IPS-15b (cell line): Measurements from ENCODE around the gene RPLP2.

Source experiments
- H3K27me3 ChIP-seq: one replicate; pipeline ENCODE4 v1.6.1; 2013; ENCODE audit warnings: low read length; ENCODE audit not compliant: control insufficient read depth, insufficient read depth
- H3K36me3 ChIP-seq: one replicate; pipeline ENCODE4 v1.6.1; 2013; ENCODE audit warnings: low read length; ENCODE audit not compliant: control insufficient read depth, insufficient read depth
- H3K4me1 ChIP-seq: one replicate; pipeline ENCODE4 v1.6.1; 2013; ENCODE audit warnings: mild to moderate bottlenecking, low read length; ENCODE audit not compliant: control insufficient read depth, insufficient read depth
- H3K4me3 ChIP-seq: one replicate; pipeline ENCODE4 v1.5.1; 2013; ENCODE audit warnings: low read depth, low read length
- H3K9ac ChIP-seq: one replicate; pipeline ENCODE4 v1.6.1; 2013; ENCODE audit warnings: low read depth, mild to moderate bottlenecking, low read length
- H3K9me3 ChIP-seq: one replicate; pipeline ENCODE4 v1.6.1; 2013; ENCODE audit warnings: mild to moderate bottlenecking, low read length; ENCODE audit not compliant: control insufficient read depth, insufficient read depth

Gene RPLP2

DNA sequence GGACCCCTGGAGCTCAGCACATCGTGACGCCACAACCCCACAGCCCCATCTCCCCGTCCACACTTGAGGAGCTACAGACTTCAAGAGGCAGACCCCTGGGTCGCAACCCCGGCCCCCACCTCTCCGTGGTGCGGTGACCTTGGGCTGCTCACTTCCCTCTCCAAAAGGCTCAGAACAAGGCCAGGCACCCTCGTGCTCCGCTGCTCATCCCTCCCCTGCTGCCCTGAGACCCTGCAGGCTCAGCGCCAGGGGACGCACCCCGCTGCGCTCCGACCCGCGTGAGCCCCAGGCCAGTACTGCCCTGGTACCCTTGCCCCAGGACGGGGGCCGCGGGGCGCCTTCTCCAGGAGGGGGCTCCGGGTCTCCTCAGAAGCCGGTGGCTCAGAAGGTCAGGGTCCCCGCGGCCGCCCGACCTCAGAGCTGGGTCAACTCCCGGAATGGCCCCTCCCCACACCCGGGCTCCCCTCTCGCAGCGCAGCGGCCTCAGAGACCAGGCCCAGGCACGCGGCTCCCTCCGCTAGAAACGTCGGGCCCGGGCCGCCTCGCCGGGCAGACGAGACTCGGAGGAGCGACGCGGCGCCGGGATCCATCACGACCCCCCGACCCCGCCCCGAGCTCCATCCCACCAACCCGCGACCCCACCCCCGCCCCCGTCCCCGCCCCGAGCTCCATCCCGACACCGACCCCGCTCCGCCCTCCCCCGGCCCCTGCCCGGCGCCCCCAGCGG, 33.0 kb upstream of the RPLP2 start:
- H3K4me1 ChIP-seq, result no peaks in the 10 kb centered on the region
- H3K36me3 ChIP-seq, result peaks cover 21% of the 10 kb centered on the region
- peak overlapping the region; percentile 86 for H3K4me3 ChIP-seq
- no peaks in the 10 kb centered on the region for H3K9me3 ChIP-seq
- peak overlapping the region; percentile 65 for H3K9ac ChIP-seq
- no peaks in the 10 kb centered on the region for H3K27me3 ChIP-seq

DNA sequence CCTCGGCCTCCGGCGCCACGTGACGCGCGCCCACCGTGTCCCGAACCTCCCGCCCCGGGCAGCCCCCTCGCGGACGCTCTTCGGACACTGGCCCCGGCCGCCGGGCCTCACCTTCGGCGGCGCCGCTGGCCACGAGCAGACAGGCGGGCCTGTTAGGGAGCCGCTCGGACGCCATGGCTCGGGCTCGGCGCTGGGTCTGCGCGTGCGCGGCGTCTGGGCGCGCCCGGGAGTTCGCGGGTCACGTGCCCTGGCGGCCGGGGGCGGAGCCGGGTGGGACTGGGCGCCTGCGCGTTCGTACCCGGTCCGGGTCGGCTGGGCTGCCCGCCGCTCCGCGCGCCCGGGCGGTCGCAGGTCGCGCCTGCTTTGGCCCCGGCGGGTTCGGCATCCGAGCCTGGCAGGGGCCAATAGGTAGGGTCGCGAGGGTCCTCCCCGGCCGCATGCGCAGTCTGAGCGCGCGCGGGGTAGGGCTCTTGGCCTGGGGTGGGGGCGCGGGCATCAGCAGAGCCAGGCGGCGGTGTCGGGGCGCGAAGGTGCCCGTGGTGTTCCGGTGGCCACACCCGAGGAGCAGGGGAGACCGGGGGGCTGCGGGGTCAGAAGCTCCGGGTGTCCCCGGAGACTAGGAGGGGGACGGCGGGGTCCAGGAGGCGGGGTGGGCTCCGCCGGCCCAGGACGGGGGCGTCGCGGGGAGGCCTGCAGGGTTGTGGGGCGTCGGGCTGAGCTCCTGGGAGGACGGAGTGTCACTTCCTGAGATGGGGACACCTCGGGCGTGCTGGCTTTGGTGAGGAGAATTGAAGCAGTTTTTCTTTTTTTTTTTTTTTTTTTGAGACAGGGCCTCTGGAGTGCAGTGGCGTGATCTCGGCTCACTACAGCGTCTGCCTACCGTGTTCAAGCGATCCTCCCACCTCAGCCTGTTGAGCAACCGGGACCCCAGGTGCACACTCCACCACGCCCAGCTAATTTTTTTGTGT, 32.2 kb upstream of the RPLP2 start, which contains the start of gene GATD1:
Gene GATD1, minus strand, starts transcription at position 200 of the 968 bp plus-strand sequence. Its CDS starts 25 bp downstream, at position 175.
- Histone ChIP-seq H3K27me3 (no peaks in the 10 kb centered on the region), H3K9ac (peak within 1 kb of the TSS; percentile 65), H3K9me3 (no peaks in the 10 kb centered on the region), H3K4me3 (peak within 1 kb of the TSS; percentile 86), H3K36me3 (peaks cover 18% of the 10 kb centered on the region), H3K4me1 (no peaks in the 10 kb centered on the region)

DNA sequence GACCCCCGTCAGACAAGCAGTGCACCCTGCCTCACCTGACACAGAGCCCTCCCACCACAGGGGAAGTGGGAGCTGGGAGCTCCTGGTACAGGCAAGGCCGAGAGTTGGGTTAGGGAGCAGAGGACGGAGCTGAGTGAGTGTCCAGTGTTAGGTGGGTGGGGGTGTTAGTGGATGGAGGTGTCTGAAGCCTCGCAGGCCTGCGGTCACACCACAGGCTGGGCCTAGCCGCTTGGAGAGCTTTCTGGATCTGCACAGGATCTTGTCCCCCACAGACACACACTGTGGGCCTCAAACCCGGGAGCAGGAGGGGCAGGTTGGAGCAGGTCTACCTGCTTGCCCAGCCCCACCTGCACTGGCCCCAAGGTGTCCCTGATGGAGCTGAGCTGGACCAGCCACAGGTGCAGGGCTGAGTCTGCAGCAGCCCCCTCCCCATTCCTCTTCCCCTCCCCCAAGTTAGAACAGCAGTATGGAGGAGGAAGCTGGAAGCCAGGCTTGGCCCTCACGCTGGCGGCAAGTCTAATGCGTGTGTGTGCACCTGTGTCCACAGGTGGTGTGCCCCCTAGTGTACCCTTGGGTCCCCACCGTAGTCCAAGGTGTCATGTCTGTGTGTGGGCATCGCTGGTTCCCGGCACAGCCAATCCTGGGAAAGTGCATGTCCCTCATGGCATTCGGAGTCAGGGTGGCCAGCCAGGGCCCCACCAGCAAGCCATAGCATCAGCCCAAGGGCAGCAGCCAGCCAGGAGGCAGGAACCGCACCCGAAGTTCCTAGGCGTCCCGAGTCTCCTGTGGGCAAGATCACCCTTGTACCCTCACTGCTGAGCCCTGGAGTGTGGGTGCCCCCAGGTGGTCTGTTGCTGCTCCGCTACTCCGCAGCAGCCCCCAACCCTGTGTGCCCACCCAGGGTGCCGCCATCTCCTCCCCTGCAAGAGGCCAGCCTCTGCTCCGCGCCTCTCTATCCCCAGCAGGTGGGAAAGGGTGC, 30.5 kb upstream of the RPLP2 start:
- peaks cover 9% of the 10 kb centered on the region for H3K4me1 ChIP-seq
- H3K9ac ChIP-seq, result no peak overlapping the region
- H3K4me3 ChIP-seq, result no peak overlapping the region
- no peaks in the 10 kb centered on the region for H3K9me3 ChIP-seq
- no peaks in the 10 kb centered on the region for H3K27me3 ChIP-seq
- peaks cover 8% of the 10 kb centered on the region for H3K36me3 ChIP-seq

DNA sequence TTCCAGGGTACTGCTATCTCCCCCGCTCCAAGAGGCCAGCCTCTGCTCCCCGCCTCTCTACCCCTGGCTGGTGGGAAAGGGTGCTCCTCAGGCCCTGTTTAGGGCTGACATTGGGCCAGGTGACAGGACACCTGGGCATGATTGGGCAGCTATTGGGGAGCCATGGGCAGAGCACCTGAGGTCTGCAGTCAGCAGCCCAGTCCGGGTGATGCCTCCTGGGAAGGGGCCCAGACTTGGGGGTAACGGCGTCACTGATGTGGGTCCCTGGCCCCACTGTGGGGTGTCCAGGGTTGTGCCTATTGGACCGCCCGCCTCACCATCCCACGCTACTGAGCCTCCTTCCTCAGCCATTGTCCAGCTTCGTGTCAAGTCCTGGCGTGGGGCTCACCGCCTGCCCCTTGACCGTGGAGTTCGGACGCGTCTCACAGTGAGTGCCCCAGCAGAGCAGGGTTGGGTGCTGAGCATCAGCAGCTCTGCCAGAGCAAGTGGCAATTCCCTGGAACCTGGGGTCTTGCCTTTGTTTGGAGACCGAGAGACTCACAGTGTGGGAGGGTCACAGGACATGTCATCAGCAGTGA, 29.7 kb upstream of the RPLP2 start:
- Histone ChIP-seq H3K27me3 (no peaks in the 10 kb centered on the region), H3K9me3 (no peaks in the 10 kb centered on the region), H3K36me3 (peaks cover 8% of the 10 kb centered on the region), H3K4me3 (no peak overlapping the region), H3K4me1 (peaks cover 9% of the 10 kb centered on the region), H3K9ac (no peak overlapping the region)

DNA sequence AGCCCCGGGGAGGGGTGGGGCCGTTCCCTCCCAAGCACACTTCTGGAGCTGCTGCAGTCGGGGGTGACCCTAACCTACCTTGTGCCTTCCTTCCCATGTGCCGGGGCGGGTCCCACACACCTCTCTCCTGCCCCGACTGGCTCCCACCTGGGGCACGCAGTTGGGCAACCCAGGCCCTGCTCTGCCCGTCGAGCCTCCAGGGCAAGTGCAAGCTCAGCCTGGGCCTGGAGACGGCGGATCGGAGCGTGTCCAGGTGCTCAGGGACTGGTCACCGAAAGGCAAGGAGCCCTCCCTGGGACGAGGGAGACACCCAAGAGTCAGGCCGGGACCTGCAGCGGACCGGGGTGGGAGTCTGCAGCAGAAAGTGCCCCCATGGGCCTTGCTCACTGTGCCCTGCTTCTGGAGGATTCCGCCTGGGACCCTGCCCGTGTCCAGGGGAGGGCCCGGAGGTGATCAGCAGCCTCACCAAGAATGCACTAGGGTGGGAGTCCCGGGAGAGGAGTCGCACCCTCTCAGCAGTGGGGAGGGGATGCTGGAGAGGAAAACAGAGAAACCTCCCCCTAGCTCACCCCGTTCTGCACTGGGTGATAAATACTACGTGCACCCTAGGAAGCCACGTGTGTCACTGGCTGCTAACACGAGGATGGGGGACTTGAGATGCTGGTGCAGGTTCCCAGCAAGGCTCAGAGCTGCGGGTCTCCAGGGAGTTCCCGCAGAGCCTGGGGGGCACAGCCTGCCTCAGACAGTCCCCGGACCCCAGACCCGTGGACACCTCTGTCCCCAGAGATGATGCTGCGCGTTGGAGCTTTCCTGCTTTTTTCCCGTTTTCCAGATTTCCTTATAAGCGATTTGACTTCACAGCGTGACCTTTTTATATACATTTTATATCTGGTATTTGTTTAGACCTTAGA, 27.2 kb upstream of the RPLP2 start:
- Histone ChIP-seq H3K27me3 (no peaks in the 10 kb centered on the region), H3K36me3 (peaks cover 6% of the 10 kb centered on the region), H3K4me3 (no peak overlapping the region), H3K9ac (peak overlapping the region; percentile 37), H3K4me1 (peaks cover 9% of the 10 kb centered on the region), H3K9me3 (no peaks in the 10 kb centered on the region)

DNA sequence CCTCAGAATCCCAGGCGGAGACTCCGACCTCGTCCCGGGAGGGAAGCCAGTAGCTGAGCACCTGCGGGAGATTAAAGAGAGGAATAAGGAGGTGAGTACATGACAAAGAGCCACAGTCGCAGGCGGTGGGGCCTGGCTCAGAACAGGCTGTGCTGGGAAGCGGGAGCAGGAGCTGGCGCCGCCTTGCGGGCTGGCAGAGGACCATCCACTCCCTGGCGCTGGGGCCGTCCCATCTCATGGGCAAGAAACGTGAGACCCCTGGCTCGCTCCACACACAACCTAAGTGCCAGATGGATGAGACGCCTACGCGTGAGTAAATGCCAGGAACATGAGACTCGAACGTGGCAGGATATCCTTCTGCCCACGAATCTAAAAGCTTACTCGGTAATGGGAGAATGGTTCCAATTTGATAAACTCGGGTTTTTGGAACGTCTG, 26.2 kb upstream of the RPLP2 start:
- H3K36me3 ChIP-seq, result peaks cover 6% of the 10 kb centered on the region
- H3K9ac ChIP-seq, result no peak overlapping the region
- H3K4me3 ChIP-seq, result peak overlapping the region; percentile 13
- H3K4me1 ChIP-seq, result peaks cover 9% of the 10 kb centered on the region
- H3K9me3 ChIP-seq, result no peaks in the 10 kb centered on the region
- no peaks in the 10 kb centered on the region for H3K27me3 ChIP-seq

DNA sequence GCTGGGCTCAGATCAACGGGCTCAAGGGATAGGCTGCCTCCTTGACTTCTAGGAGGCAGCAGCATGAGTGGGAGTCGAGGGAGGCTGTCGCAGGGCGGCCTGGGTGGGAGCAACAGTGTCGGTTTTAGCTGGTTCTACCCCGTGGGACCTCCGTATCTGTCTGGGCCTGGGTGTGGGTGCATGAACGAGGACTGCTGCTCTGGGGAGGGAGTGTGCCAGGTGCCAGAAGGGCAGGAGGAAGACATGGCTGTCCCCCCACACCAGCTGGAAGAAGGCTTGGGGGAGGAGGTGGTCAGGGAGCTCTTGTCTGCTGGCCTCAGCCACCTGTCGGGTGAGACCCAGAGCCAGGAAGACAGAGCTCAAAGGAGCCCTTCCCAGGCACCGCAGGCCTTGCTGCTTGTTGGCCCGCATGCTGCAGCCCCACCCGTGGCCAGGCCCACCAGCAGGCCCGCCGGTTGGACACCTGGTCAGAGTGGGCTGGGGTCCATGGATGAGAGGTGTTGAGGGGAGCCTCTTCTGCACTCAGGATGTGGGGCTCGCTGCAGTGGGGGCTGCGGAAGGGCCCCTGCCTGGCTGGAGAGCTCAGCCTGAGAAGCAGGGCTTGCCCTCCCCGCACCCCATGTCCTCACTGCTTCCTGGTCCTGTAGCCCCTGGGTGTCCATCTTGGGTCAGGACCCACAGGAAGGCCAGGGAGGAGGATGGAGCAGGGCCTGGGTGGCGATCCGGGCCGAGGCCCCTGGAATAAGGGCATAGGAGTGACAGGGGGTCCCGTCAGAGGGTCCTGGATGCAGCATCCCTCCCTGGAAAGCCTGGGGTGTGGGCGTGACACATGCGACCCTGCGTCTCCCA, 23.3 kb upstream of the RPLP2 start:
- Histone ChIP-seq H3K4me1 (peaks cover 11% of the 10 kb centered on the region), H3K36me3 (peaks cover 6% of the 10 kb centered on the region), H3K4me3 (no peak overlapping the region), H3K27me3 (no peaks in the 10 kb centered on the region), H3K9ac (no peak overlapping the region), H3K9me3 (no peaks in the 10 kb centered on the region)

DNA sequence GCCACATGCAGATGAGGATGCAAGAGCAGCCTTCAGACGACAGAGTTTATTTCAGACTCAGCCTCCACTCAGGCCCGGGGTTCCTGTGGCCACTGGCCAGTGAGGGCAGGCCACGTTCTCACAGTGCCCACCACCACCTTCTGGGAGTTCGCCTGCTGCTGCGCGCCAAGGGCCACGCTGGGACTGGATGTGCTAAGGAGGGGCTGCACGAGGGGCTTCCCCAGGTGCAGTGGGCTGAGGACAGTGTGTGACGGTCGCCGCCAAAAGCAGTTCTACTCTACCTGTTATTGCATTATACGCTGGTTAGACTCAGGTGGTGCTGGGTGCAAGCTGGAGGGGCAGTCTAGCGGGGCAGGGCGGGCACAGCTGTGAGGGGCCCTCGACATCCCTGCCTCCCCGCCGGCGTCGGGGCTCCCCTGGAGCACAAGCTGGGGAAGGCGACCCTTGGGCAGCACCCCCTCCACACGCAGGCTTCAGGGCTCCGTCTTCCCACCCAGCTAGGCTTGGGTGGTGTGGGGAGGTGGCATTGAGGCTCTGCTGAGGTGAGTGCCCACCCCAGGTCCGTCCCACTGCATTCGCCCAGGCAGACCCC, 22.6 kb upstream of the RPLP2 start:
- H3K27me3 ChIP-seq, result no peaks in the 10 kb centered on the region
- H3K4me3 ChIP-seq, result no peak overlapping the region
- H3K4me1 ChIP-seq, result peaks cover 11% of the 10 kb centered on the region
- no peak overlapping the region for H3K9ac ChIP-seq
- H3K36me3 ChIP-seq, result peaks cover 10% of the 10 kb centered on the region
- H3K9me3 ChIP-seq, result no peaks in the 10 kb centered on the region

DNA sequence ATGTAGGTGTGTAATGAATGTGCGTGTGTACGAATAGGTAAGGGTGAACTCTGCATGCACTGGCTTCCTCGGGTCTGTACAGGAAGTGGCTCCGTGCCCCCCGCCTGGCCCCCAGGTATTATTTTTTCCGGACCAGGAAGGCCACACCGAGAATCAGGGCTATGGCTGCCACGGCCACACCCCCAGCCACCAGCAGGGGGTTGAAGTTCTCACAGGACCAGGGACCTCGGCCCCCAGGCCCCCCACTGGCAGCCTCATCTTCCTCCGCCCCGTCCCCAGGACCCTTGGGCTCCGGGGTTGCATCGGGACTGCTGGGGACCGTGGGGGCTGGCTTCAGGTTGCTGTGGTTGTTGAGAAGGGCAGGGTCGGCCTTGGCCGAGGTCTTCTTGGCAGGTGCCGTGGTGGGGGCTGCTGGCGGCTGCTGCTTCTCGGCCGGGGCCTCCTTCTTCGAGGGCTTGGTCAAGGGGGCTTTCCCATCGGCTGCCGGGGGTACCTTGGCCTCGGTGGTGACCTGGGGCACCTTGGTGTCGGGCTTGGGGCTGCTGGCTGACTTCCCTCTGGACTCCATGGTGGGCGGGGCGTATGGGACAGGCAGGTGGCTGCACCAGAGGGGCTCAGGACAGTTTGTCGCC, 21.6 kb upstream of the RPLP2 start:
- Histone ChIP-seq H3K4me1 (peaks cover 6% of the 10 kb centered on the region), H3K27me3 (no peaks in the 10 kb centered on the region), H3K36me3 (peaks cover 16% of the 10 kb centered on the region), H3K9me3 (no peaks in the 10 kb centered on the region), H3K4me3 (no peak overlapping the region), H3K9ac (no peak overlapping the region)
